ENCODE data around the gene ESPNL.
A peak's percentile ranks its signal among the peaks of the same experiment; 100 is the strongest.

ESPNL gene

GRCh38 chr2:238149841-238150572 is 49.9 kb downstream of the ESPNL start:
- no peak for DNase-seq (ENCODE audit: low read depth)
- no peak overlapping the region for H3K4me3 ChIP-seq (replicated peaks; ENCODE audit: low read depth, low read length)
- no peak for TF ChIP-seq CTCF (IDR thresholded peaks at IDR 0.05; ENCODE audit: low read length, missing control alignments)

- no peak for DNase-seq (ENCODE audit: low read depth)
- H3K4me3 ChIP-seq (replicated peaks; ENCODE audit: low read depth, low read length) = no peak overlapping the region
- no peak for TF ChIP-seq CTCF (IDR thresholded peaks at IDR 0.05; ENCODE audit: low read length, missing control alignments)
These were observed 50.5 kb downstream of the ESPNL start for GRCh38 chr2:238150686-238151085.

DNA sequence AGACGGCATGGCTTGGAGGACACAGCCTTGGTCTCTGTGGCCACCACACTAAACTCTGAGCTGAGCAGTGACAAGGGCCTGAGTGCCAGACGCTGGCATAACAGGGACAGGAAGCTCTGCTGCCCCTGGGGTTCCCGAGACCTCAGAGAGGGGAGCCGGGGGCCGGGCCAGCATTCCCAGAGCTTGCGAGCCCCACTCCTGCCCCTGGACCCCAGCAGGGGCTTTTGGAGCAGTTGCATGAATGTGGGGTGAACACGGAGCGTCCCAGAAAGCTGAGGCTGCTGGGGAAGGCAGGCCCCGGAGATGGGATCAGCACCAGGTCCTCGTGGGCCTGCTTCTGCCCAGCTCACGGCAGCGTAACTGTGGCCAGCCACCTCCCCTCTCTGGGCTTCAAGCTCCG is 51.1 kb downstream of the ESPNL start:
- no peak for TF ChIP-seq CTCF (IDR thresholded peaks at IDR 0.05; ENCODE audit: low read length, missing control alignments)
- DNase-seq (ENCODE audit: low read depth) = no peak
- no peak overlapping the region for H3K4me3 ChIP-seq (replicated peaks; ENCODE audit: low read depth, low read length)

DNA sequence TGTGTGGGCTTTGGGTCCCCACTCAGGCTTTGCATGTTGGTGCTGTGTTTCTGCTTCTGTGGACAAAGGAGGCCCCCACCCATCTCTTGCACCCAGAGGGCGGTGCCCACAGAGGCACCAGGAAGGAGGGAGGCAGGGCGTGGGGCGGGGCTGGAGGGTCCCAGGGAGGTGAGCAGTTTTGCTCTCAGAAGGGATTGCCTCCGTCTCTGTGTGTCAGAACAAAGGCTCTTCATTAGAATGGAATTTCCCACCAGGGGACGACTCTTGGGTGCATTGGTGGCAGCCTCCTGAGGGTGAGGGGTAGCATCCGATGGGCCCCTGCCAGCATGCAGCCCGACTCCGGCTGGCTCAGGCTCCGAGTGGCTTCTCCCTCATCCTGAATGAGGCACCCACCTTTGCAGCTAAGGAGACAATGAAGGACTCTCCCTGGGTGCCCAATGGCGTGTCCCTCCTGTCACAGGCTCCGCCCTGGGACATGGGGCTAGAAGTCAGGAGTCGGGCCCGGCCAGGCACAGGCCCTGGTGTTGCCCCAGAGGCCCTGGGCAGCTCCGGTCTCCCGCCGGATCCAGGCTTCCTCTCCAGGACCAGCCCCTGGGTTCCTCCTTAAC is 51.6 kb downstream of the ESPNL start:
- no peak for TF ChIP-seq CTCF (IDR thresholded peaks at IDR 0.05; ENCODE audit: low read length, missing control alignments)
- DNase-seq (ENCODE audit: low read depth) = no peak
- H3K4me3 ChIP-seq (replicated peaks; ENCODE audit: low read depth, low read length) = no peak overlapping the region

- TF ChIP-seq CTCF (IDR thresholded peaks at IDR 0.05; ENCODE audit: low read length, missing control alignments) = peak; percentile 4
- H3K4me3 ChIP-seq (replicated peaks; ENCODE audit: low read depth, low read length) = no peak overlapping the region
- DNase-seq (ENCODE audit: low read depth) = no peak
These were observed 52.9 kb downstream of the ESPNL start for GRCh38 chr2:238152771-238153688.

- H3K4me3 ChIP-seq (replicated peaks; ENCODE audit: low read depth, low read length) = no peak overlapping the region
- no peak for TF ChIP-seq CTCF (IDR thresholded peaks at IDR 0.05; ENCODE audit: low read length, missing control alignments)
- DNase-seq (ENCODE audit: low read depth) = no peak
These were observed 54.4 kb downstream of the ESPNL start for GRCh38 chr2:238154570-238154969.
